Measurements from ENCODE around the gene SLC7A11.

DNA sequence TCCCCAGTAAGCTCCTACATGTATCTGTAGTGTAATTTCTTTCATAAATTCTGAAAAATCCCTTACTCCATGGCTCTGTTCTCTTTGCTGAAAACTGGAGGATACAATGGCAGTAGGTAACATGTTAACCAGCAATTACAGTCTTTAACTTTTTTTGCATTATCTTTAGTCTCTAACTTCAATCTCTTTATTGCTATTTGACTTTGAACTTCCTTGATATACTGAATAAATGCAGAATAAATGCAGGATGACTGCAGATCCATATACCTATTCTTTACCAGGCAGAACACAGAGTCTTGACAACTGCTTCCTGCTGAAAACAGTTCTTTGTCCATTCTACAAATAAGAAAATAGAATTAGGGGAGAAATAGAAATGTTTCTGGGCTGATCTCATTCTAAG is 101.3 kb downstream of the SLC7A11 start:
- TF ChIP-seq ARNTL (CRISPR knock-in tag; IDR thresholded peaks at IDR 0.05; ENCODE audit: borderline replicate concordance, low read depth): no peak
- TF ChIP-seq PPARA (CRISPR knock-in tag; IDR thresholded peaks at IDR 0.05; ENCODE audit: borderline replicate concordance): no peak
- no peak for TF ChIP-seq ZFP30 (CRISPR knock-in tag; IDR thresholded peaks at IDR 0.05)
- TF ChIP-seq, protein P1, sequence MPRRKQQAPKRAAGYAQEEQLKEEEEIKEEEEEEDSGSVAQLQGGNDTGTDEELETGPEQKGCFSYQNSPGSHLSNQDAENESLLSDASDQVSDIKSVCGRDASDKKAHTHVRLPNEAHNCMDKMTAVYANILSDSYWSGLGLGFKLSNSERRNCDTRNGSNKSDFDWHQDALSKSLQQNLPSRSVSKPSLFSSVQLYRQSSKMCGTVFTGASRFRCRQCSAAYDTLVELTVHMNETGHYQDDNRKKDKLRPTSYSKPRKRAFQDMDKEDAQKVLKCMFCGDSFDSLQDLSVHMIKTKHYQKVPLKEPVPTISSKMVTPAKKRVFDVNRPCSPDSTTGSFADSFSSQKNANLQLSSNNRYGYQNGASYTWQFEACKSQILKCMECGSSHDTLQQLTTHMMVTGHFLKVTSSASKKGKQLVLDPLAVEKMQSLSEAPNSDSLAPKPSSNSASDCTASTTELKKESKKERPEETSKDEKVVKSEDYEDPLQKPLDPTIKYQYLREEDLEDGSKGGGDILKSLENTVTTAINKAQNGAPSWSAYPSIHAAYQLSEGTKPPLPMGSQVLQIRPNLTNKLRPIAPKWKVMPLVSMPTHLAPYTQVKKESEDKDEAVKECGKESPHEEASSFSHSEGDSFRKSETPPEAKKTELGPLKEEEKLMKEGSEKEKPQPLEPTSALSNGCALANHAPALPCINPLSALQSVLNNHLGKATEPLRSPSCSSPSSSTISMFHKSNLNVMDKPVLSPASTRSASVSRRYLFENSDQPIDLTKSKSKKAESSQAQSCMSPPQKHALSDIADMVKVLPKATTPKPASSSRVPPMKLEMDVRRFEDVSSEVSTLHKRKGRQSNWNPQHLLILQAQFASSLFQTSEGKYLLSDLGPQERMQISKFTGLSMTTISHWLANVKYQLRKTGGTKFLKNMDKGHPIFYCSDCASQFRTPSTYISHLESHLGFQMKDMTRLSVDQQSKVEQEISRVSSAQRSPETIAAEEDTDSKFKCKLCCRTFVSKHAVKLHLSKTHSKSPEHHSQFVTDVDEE (CRISPR knock-in tag; IDR thresholded peaks at IDR 0.05): no peak
- TF ChIP-seq ZNF70 (CRISPR knock-in tag; IDR thresholded peaks at IDR 0.05): no peak
- no peak for TF ChIP-seq CREB5 (CRISPR knock-in tag; IDR thresholded peaks at IDR 0.05; ENCODE audit: low read depth)
- TF ChIP-seq ESRRG (CRISPR knock-in tag; IDR thresholded peaks at IDR 0.05): no peak
